Fibroblast of lung (primary cell): ENCODE measurements around the gene GBA3.

Source experiments
- EZH2 ChIP-seq: IDR thresholded peaks from 2 replicates; pipeline ENCODE4 v1.5.1; 2012; ENCODE audit warnings: low read length, control low read depth, mild to moderate bottlenecking; ENCODE audit errors: missing control alignments
- TF ChIP-seq, protein P1 (sequence below), 2 donors: IDR thresholded peaks in 1 of 2; conservative IDR thresholded peaks in 1 of 2; 1 replicate in 1 of 2; 2 replicates in 1 of 2; pipeline ENCODE4 v1.5.1; 2011 to 2012; ENCODE audit warnings: low read length in 2 of 2, control low read depth in 1 of 2, inconsistent platforms in 1 of 2, low read depth in 1 of 2, mild to moderate bottlenecking in 1 of 2

DNA sequence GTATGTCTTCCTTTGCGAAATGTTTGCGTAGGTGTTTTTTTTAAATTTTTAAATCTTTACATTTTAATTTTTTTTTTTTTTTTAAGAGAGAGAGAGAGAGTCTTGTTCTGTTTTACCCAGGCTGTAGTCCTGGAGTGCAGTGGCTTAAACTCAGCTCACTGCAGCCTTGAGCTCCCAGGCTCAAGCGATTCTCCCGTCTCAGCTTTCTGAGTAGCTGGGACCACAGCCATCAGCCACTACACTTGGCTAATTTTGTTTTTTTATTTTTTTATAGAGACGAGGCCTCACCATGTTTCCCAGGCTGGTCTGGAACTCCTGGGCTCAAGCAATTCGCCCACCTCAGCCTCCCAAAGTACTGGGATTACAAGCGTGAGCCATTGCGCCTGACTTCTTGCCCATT is 43.7 kb upstream of the GBA3 start:
- TF ChIP-seq, protein P1, sequence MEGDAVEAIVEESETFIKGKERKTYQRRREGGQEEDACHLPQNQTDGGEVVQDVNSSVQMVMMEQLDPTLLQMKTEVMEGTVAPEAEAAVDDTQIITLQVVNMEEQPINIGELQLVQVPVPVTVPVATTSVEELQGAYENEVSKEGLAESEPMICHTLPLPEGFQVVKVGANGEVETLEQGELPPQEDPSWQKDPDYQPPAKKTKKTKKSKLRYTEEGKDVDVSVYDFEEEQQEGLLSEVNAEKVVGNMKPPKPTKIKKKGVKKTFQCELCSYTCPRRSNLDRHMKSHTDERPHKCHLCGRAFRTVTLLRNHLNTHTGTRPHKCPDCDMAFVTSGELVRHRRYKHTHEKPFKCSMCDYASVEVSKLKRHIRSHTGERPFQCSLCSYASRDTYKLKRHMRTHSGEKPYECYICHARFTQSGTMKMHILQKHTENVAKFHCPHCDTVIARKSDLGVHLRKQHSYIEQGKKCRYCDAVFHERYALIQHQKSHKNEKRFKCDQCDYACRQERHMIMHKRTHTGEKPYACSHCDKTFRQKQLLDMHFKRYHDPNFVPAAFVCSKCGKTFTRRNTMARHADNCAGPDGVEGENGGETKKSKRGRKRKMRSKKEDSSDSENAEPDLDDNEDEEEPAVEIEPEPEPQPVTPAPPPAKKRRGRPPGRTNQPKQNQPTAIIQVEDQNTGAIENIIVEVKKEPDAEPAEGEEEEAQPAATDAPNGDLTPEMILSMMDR (conservative IDR thresholded peaks at IDR 0.05 in 1 of 2, IDR thresholded peaks at IDR 0.05 in 1 of 2; ENCODE audit: low read depth in 1 of 2, low read length in 2 of 2), result no peak
- TF ChIP-seq EZH2, result no peak
